ENCODE data around the gene KCNAB1. TPM values are rescaled to one million over a fixed set of nuclear protein-coding genes. Genes with fewer than 3 reads are reported as not detected.

KCNAB1 gene
- total and polyA plus RNA-seq, 4 experiments from 2014 or later, result 0.40 to 0.58 TPM; not detected in 2

DNA sequence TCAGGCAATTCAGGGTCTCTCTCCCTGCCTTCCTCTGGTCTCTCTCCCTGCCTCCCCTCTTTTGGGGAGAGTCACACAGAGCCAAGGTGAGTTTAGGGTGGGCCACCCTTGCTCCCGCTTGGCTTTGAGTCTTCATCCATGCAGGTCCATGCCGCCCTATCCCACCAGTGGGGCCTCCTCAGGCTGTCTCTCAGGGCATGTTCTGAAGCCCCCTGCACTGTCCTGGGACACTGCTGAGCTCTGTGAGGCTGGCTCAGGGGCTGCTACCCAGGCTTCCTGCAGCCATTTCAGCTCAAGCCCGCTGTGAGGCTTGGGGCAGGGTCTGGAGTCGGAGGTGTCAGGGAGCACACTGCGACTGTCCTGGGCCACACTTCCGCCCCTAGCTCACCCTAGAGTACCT lies 231.4 kb downstream of the KCNAB1 start:
- H3K4me3 ChIP-seq (ENCODE audit: low read length in 2 of 2), result no peak overlapping the region
- Mint-ChIP-seq H3K9me3 (no peaks in the 10 kb centered on the region), H3K4me3 (no peak overlapping the region), H3K4me1 (no peaks in the 10 kb centered on the region), H3K36me3 (no peaks in the 10 kb centered on the region), H3K27me3 (peaks cover 0 to 3% of the 10 kb centered on the region in 2 donors), H3K27ac (no peak overlapping the region)
- CTCF ChIA-PET (ENCODE audit: partially characterized antibody), result interaction anchor here (0.8 kb wide), 1 partner anchor 31 kb away, joined by 3 read pairs; no protein-coding TSS in a partner anchor
- H3K27me3 ChIP-seq (ENCODE audit: insufficient read depth, low read length), result no peaks in the 10 kb centered on the region
- no peaks in the 10 kb centered on the region for H3K36me3 ChIP-seq (ENCODE audit: insufficient read depth, low read length)
- POLR2A ChIA-PET (ENCODE audit: partially characterized antibody), result no interaction called here
- DNase-seq, result no peak
- H3K27ac ChIP-seq (ENCODE audit: low read depth, low read length), result no peak overlapping the region
- no peaks in the 10 kb centered on the region for H3K9me3 ChIP-seq (ENCODE audit: control insufficient read depth in 1 of 2, low read length in 2 of 2)
- H3K4me1 ChIP-seq (ENCODE audit: insufficient read depth, low read length), result no peaks in the 10 kb centered on the region
- intact Hi-C loops (cut with micrococcal nuclease), result no loop called here

GRCh38 chr3:156352728-156353127 lies 232.3 kb downstream of the KCNAB1 start:
- no peak for DNase-seq
- no peaks in the 10 kb centered on the region for H3K4me1 Mint-ChIP-seq
- H3K9me3 Mint-ChIP-seq, result no peaks in the 10 kb centered on the region
- Histone ChIP-seq H3K27me3 (ENCODE audit: insufficient read depth, low read length) (no peaks in the 10 kb centered on the region), H3K9me3 (ENCODE audit: control insufficient read depth in 1 of 2, low read length in 2 of 2) (no peaks in the 10 kb centered on the region), H3K27ac (ENCODE audit: low read depth, low read length) (no peak overlapping the region), H3K4me1 (ENCODE audit: insufficient read depth, low read length) (no peaks in the 10 kb centered on the region), H3K36me3 (ENCODE audit: insufficient read depth, low read length) (no peaks in the 10 kb centered on the region), H3K4me3 (ENCODE audit: low read length in 2 of 2) (no peak overlapping the region)
- intact Hi-C loops (cut with micrococcal nuclease), result no loop called here
- peaks cover 0 to 3% of the 10 kb centered on the region in 2 donors for H3K27me3 Mint-ChIP-seq
- CTCF ChIA-PET (ENCODE audit: partially characterized antibody), result interaction anchor here (1.1 kb wide), 1 partner anchor 10 kb away, joined by 3 read pairs; no protein-coding TSS in a partner anchor
- no peak overlapping the region for H3K27ac Mint-ChIP-seq
- POLR2A ChIA-PET (ENCODE audit: partially characterized antibody), result no interaction called here
- no peak overlapping the region for H3K4me3 Mint-ChIP-seq
- no peaks in the 10 kb centered on the region for H3K36me3 Mint-ChIP-seq

GRCh38 chr3:156353563-156353962 lies 233.2 kb downstream of the KCNAB1 start:
- no peaks in the 10 kb centered on the region for H3K9me3 Mint-ChIP-seq
- no peak for DNase-seq
- H3K4me1 Mint-ChIP-seq, result no peaks in the 10 kb centered on the region
- no peaks in the 10 kb centered on the region for H3K4me1 ChIP-seq (ENCODE audit: insufficient read depth, low read length)
- H3K4me3 ChIP-seq (ENCODE audit: low read length in 2 of 2), result no peak overlapping the region
- H3K9me3 ChIP-seq (ENCODE audit: control insufficient read depth in 1 of 2, low read length in 2 of 2), result no peaks in the 10 kb centered on the region
- POLR2A ChIA-PET (ENCODE audit: partially characterized antibody), result no interaction called here
- H3K27ac ChIP-seq (ENCODE audit: low read depth, low read length), result no peak overlapping the region
- H3K36me3 ChIP-seq (ENCODE audit: insufficient read depth, low read length), result no peaks in the 10 kb centered on the region
- CTCF ChIA-PET (ENCODE audit: partially characterized antibody), result interaction anchor here (1.1 kb wide), 1 partner anchor 10 kb away, joined by 3 read pairs; no protein-coding TSS in a partner anchor
- H3K27me3 ChIP-seq (ENCODE audit: insufficient read depth, low read length), result no peaks in the 10 kb centered on the region
- H3K27ac Mint-ChIP-seq, result no peak overlapping the region
- peaks cover 0 to 4% of the 10 kb centered on the region in 2 donors for H3K27me3 Mint-ChIP-seq
- H3K36me3 Mint-ChIP-seq, result no peaks in the 10 kb centered on the region
- intact Hi-C loops (cut with micrococcal nuclease), result no loop called here
- H3K4me3 Mint-ChIP-seq, result no peak overlapping the region

DNA sequence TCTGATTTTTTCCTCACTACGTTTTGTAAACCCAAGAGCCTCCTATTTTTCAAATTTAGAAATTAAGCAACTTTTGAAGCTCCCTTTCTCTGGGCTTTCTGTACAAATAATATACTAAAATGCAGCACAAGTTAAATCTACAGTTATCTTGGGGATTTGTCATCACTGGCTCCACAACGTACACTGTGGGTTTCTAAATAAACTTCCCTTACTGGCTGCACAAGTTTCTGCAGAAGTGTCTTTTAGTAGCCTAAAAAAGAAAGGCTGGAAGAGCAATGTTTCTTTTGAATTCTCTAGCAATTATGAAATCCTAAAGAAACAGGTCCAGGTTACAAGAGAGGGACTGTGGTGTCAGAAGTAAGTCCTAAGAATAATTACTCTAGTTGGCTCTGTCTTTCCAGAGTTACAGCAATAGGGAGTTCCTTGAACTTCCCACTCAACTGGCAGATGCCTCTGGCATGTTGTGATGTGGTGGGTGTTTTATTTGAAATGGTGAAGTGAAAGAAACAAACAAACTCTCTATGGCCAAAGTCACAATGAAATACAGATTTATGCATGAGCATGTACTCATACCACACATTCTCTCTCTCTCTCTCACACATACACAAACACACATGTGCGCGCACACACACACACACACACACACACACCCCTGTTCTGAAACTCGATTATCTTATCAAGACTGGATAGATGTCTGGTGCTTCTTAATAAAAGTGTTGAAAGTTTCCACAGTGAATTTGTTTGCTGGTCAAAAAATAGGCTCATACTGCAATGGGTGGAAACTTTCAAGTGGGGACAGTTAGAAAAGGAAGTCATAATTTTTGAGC lies 236.4 kb downstream of the KCNAB1 start:
- intact Hi-C loops (cut with micrococcal nuclease), result no loop called here
- H3K27me3 ChIP-seq (ENCODE audit: insufficient read depth, low read length), result no peaks in the 10 kb centered on the region
- no peaks in the 10 kb centered on the region for H3K4me1 Mint-ChIP-seq
- H3K27ac ChIP-seq (ENCODE audit: low read depth, low read length), result no peak overlapping the region
- no peak overlapping the region for H3K4me3 ChIP-seq (ENCODE audit: low read length in 2 of 2)
- no peaks in the 10 kb centered on the region for H3K36me3 ChIP-seq (ENCODE audit: insufficient read depth, low read length)
- ChIA-PET CTCF (ENCODE audit: partially characterized antibody) (no interaction called here), POLR2A (ENCODE audit: partially characterized antibody) (no interaction called here)
- H3K4me3 Mint-ChIP-seq, result no peak overlapping the region
- DNase-seq, result no peak
- H3K9me3 ChIP-seq (ENCODE audit: control insufficient read depth in 1 of 2, low read length in 2 of 2), result no peaks in the 10 kb centered on the region
- H3K27me3 Mint-ChIP-seq, result peaks cover 5 to 10% of the 10 kb centered on the region in 2 donors
- no peak overlapping the region for H3K27ac Mint-ChIP-seq
- peaks cover 0 to 2% (median 0%) of the 10 kb centered on the region in 8 donors for H3K9me3 Mint-ChIP-seq
- no peaks in the 10 kb centered on the region for H3K4me1 ChIP-seq (ENCODE audit: insufficient read depth, low read length)
- no peaks in the 10 kb centered on the region for H3K36me3 Mint-ChIP-seq

- H3K27ac ChIP-seq (ENCODE audit: low read depth, low read length), result no peak overlapping the region
Measured at GRCh38 chr3:156358232-156358631, 237.9 kb downstream of the KCNAB1 start.

DNA sequence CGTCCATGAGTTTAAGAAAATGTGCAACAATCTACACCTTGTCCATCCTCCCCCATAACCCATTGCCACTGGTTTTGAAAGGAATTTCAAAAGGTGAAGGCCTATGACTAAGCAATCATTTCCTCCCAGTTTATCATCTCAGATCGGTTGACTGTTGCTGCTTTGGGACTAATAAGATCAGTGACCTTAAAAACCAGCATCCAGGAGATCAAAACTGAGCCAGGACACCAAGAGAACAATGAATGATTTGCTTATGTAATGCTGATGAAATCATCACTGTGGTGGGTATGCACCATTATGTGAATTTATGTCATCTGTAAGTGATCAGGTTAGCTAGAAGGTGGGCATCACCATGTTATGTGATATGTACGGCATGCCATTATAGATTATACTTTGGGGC lies 239.0 kb downstream of the KCNAB1 start:
- Mint-ChIP-seq H3K9me3 (peaks cover 0 to 2% (median 0%) of the 10 kb centered on the region in 8 donors), H3K4me3 (no peak overlapping the region), H3K36me3 (no peaks in the 10 kb centered on the region), H3K4me1 (no peaks in the 10 kb centered on the region), H3K27ac (no peak overlapping the region), H3K27me3 (peaks cover 5 to 8% of the 10 kb centered on the region in 2 donors)
- Histone ChIP-seq H3K4me1 (ENCODE audit: insufficient read depth, low read length) (no peaks in the 10 kb centered on the region), H3K4me3 (ENCODE audit: low read length in 2 of 2) (no peak overlapping the region), H3K9me3 (ENCODE audit: control insufficient read depth in 1 of 2, low read length in 2 of 2) (no peaks in the 10 kb centered on the region), H3K36me3 (ENCODE audit: insufficient read depth, low read length) (no peaks in the 10 kb centered on the region), H3K27ac (ENCODE audit: low read depth, low read length) (no peak overlapping the region), H3K27me3 (ENCODE audit: insufficient read depth, low read length) (no peaks in the 10 kb centered on the region)
- ChIA-PET POLR2A (ENCODE audit: partially characterized antibody) (no interaction called here), CTCF (ENCODE audit: partially characterized antibody) (no interaction called here)
- DNase-seq, result no peak
- intact Hi-C loops (cut with micrococcal nuclease), result no loop called here

More at GRCh38 chr3:156358232-156358631, 237.9 kb downstream of the KCNAB1 start:
- Mint-ChIP-seq H3K27me3 (peaks cover 5 to 10% of the 10 kb centered on the region in 2 donors), H3K27ac (no peak overlapping the region), H3K9me3 (peaks cover 0 to 2% (median 0%) of the 10 kb centered on the region in 8 donors), H3K36me3 (no peaks in the 10 kb centered on the region), H3K4me3 (no peak overlapping the region), H3K4me1 (no peaks in the 10 kb centered on the region)
- Histone ChIP-seq H3K4me1 (ENCODE audit: insufficient read depth, low read length) (no peaks in the 10 kb centered on the region), H3K4me3 (ENCODE audit: low read length in 2 of 2) (no peak overlapping the region), H3K9me3 (ENCODE audit: control insufficient read depth in 1 of 2, low read length in 2 of 2) (no peaks in the 10 kb centered on the region), H3K27me3 (ENCODE audit: insufficient read depth, low read length) (no peaks in the 10 kb centered on the region), H3K36me3 (ENCODE audit: insufficient read depth, low read length) (no peaks in the 10 kb centered on the region)
- CTCF ChIA-PET (ENCODE audit: partially characterized antibody), result no interaction called here
- DNase-seq, result no peak
- intact Hi-C loops (cut with micrococcal nuclease), result no loop called here
- POLR2A ChIA-PET (ENCODE audit: partially characterized antibody), result no interaction called here

DNA sequence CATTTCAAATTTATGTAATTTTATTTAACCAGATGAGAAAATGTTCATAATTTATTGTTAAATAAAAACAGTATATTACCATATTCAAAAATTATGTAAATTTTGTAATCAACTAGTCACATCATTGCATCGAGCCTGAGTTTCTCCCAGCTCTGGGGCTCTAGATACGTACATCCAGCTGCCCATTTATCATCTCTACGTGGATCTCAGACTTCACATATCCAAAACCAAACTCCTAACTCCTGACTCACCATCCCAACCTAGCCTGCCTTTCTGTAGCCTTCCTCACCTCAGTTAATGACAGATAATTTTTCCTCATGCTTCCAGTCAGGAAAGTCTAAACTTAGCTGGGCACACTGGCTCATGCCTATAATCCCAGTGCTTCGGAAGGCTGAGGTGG lies 239.7 kb downstream of the KCNAB1 start:
- no peaks in the 10 kb centered on the region for H3K4me1 Mint-ChIP-seq
- intact Hi-C loops (cut with micrococcal nuclease), result no loop called here
- H3K4me1 ChIP-seq (ENCODE audit: insufficient read depth, low read length), result no peaks in the 10 kb centered on the region

More for the DNA sequence above, 239.7 kb downstream of the KCNAB1 start:
- no peaks in the 10 kb centered on the region for H3K9me3 ChIP-seq (ENCODE audit: control insufficient read depth in 1 of 2, low read length in 2 of 2)
- POLR2A ChIA-PET (ENCODE audit: partially characterized antibody), result no interaction called here
- no peak overlapping the region for H3K27ac Mint-ChIP-seq
- H3K4me3 Mint-ChIP-seq, result no peak overlapping the region
- H3K9me3 Mint-ChIP-seq, result peaks cover 0 to 2% (median 0%) of the 10 kb centered on the region in 8 donors
- no peak overlapping the region for H3K27ac ChIP-seq (ENCODE audit: low read depth, low read length)
- no peaks in the 10 kb centered on the region for H3K36me3 ChIP-seq (ENCODE audit: insufficient read depth, low read length)
- CTCF ChIA-PET (ENCODE audit: partially characterized antibody), result interaction anchor here (1.4 kb wide), 1 partner anchor 22 kb away, joined by 4 read pairs; no protein-coding TSS in a partner anchor
- no peaks in the 10 kb centered on the region for H3K27me3 ChIP-seq (ENCODE audit: insufficient read depth, low read length)
- no peak for DNase-seq
- H3K36me3 Mint-ChIP-seq, result no peaks in the 10 kb centered on the region
- H3K27me3 Mint-ChIP-seq, result peaks cover 5 to 8% of the 10 kb centered on the region in 2 donors
- no peak overlapping the region for H3K4me3 ChIP-seq (ENCODE audit: low read length in 2 of 2)

All from CD4-positive, alpha-beta memory T cell (primary cell).